ENCODE data around the gene PRR3.

- TF ChIP-seq POLR2A (IDR thresholded peaks at IDR 0.05; ENCODE audit: low read depth) (no peak), CTCF (IDR thresholded peaks at IDR 0.05) (no peak), EP300 (IDR thresholded peaks at IDR 0.05) (no peak)
These were observed 42.7 kb downstream of the PRR3 start for GRCh38 chr6:30599625-30600324.

Data from esophagus muscularis mucosa (tissue), 4 donors.